ENCODE results near the gene TARP.

TARP gene

GRCh38 chr7:38273286-38273995 is at the start of gene TARP:
TSS of gene TARP (minus strand) at chr7:38273636.
- DNase-seq: no peak

GRCh38 chr7:38323156-38323555 is 49.7 kb upstream of the TARP start:
- no peak for DNase-seq

DNA sequence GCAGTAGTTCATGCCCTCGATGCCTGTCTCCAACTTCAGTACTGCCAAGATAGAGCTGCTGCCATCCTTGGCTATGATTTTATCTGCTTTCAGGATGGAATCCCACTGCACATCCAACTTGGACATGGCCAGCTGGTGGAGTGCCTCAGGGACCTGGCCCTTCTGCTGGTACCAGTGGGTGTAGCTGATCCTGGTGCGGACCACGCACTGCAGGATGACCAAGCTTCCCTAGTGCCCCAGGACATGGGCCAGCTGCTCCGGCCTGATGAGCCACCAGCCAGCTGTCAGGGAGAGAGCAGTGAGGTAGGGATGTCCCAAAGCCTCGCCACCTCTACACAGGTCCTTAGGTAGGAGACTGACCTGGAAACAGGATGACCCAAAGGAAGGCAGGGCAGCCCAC is 49.0 kb upstream of the TARP start:
- no peak for DNase-seq

DNA sequence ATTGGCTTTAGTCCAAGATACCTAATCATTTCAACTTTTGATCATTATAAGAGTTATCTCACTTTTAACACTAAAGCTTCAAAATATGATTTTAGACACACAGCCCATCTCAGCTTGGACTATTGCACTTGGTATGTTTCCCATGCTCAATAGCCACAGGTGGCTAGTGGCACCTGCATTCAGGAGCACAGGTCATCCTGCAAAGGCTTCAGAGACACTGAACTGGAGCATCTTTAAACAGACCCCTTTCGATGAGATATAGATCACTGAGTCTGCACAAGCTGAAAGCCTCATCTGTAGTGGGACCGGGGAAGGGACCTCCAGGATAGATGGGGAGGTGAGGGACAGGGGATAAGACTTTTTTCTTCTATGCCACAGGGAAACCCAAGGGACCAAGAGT is 48.5 kb upstream of the TARP start:
- DNase-seq: no peak

GRCh38 chr7:38321515-38321944 is 48.1 kb upstream of the TARP start:
- DNase-seq: no peak

- DNase-seq: no peak
Measured at GRCh38 chr7:38321050-38321449, 47.6 kb upstream of the TARP start.

DNA sequence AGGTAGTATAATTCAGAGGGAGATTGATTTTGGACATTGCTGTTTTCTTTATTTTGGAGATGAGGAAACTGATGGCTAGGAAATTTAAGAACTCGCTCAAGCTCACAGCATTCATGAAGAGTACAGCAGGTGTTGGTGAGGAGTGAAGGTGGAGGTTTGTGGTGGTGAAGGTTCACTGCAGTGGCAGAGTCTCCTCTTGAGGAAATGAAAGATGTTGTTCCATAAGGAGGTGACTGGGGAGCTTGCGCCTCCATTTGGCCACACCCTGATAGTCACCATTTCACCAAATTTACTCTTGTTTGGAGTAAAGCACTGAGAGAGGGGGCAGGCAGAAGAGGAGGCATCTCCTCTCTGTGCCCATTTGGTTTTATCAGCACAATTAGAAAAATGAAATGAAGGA is 46.4 kb upstream of the TARP start:
- no peak for DNase-seq

DNA sequence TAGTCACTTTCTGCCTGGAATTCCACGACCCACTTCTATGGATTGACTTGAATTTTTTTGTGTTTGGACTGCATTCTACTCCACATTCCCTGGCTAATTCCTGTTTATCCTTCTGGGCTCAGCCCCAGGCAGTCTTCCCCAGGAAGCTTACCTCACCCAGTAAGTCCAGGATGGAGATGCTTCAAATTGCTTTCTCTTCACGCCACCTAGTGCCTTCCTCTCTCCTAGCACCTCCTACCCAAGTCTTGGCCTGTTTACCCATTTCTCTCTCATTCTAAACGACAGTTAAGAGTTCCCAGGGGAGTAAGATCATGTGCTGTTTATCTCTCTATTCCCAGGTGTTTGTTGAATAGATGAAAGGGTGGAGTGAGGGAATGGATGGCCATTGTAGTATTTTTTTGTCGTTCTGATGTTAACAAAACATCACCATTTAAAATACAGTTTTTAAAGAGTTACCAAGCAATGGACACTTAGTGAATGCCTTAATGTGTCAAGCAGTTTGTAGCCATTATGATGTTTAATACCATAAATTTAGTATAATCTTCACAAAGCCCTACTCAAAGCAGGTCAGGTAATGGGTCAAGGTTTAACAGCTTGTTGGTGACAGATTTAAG is 45.5 kb upstream of the TARP start:
- DNase-seq: peak; percentile 45

DNA sequence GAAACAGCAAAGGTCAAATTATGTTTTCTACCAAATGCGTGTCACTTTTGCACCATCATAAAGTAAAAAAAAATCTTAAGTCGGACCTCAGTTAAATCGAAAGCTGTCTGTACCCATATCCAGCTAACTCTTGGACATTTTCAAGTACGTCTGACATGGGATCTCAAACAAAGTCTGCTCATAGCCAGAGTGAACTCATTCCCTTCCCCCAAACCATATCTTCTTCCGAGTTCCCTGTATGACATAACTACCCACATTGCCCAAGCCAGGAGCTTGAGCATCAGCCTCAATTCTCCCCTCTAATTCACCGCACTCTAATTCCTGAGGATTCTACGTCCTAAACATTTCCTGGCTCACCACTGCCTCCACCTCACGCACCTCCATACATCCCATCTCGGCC is 44.8 kb upstream of the TARP start:
- no peak for DNase-seq

DNA sequence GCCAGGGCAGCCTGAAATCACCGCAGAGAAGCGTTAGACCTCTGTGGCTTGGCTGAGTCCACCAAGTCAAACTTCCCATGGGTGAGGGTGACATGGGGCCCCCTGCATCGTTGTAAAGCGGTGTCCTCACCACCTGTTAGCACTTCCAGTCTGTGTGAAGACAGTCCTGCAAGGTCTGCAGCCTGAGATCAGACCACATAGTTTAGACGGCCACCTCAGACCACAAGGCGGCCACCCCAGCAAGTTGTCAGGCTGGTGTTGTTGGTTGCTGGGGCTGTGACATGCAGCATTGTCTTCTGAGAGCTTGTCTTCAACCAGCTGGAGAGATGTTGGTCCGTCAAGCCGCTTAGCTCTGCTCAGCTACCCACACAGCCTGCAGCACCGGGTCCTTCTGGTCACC is 44.1 kb upstream of the TARP start:
- DNase-seq: peak; percentile 77

- no peak for DNase-seq
Measured at GRCh38 chr7:38316733-38317360, 43.4 kb upstream of the TARP start.

- no peak for DNase-seq
Measured at GRCh38 chr7:38315410-38315809, 42.0 kb upstream of the TARP start.

GRCh38 chr7:38312821-38313220 is 39.4 kb upstream of the TARP start:
- no peak for DNase-seq

DNA sequence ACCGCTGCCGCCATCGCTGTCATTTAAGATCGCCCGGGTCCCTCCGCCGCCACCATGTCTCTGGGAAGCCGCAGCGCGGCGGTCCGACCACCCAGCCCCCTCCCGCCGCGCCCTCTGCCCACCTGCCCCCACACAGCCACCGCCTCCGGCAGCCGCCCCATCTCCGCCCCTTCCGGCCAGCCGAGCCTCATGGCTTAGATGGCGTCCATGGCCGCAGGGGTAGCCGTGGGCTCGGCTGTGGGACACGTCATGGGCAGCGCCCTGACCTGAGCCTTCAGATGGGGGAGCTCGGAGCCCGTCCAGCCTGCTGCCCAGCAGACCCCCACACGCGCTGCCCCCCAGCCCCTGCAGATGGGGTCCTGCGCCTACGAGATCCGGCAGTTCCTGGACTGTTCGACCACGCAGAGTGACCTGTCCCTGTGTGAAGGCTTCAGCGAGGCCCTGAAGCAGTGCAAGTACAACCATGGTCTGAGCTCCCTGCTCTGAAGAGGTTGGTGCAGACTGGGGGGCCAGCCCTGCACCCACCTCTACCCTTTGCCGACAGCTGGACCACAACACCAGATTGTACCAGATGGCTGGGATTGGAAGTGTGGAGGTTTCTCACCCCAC is 38.0 kb upstream of the TARP start:
- DNase-seq: no peak

DNA sequence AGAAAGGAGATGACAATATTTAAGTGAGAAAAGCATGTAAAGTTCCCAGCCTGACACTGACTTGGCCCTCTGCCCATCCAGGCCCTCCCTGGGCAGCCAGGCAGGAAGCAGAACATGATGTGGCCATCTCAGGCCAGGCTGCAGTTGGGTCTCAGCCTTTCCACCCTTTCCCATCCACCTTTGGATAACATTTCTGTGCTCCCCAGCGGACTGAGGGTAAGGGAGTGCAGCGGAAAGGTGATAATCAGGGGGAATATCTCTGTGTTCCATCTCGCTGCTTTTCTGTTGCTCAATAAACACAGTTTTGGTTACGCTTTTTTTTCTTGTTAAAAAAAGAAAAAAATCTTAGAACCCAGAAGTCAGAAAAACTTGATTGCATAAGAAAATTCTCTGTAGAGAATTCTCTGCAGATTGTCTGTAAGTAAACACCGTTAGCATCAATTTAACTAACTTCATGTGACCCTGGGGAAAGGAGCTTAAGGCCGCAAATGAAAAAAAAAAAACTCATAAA is 37.2 kb upstream of the TARP start:
- DNase-seq: no peak

DNA sequence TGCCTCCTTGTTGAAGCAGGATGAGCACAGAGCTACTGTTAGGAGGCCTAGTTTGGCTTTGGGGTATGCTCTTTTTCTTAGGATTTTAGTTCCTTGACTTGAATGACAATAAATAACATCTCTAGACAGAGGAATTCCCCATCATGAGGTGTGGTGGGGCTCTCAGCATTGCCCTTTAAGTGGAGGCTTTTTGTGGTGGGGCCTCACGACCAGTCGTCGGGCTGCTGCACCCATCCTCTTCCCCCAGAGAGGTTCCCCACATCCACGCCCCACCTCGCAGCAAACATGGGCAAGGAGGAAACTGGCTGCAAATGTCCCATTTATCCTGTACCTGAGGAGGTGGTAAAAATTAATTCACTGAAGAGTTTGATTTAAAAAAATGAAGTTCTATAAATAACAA is 36.1 kb upstream of the TARP start:
- DNase-seq: no peak

GRCh38 chr7:38308140-38308539 is 34.7 kb upstream of the TARP start:
- DNase-seq: no peak

DNA sequence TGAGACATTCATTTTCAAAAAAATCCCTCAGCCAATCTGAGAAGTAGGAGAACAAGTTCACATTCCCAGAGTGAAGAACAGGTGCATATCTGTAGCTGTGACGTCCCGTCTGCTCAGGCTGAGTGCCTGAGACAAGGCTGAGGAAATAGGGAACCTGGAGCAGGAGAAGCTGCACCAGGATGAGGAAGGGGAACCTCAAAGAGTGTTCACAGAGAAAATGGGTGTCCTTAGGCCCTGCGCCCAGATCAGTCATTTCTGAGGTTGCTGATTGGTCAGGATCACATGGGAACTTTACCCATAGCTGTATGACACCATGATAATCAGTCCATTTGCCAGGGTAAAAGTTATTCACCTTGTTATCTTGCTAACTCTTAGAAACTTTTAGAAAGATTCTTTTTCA is 34.2 kb upstream of the TARP start:
- no peak for DNase-seq

DNA sequence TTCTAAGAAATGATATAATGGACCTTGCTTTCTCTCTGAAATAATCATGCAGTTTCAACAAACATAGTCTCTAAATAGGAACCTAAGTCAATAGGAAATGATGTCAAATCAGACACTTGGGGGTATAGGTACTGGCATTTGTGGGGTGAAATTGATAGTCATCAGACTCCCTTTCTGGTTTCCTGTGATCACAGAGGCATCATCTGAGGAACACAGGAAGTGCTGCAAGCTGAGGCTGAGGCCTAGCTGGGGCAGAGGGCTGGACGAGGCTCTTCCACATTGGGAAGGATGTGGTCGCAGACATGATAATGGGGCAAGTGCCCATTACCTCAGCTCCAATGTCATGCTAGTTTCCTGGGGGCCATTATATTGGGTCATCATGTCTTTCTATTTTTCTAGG is 33.5 kb upstream of the TARP start:
- DNase-seq: peak; percentile 36

GRCh38 chr7:38306171-38306570 is 32.7 kb upstream of the TARP start:
- DNase-seq: no peak

DNA sequence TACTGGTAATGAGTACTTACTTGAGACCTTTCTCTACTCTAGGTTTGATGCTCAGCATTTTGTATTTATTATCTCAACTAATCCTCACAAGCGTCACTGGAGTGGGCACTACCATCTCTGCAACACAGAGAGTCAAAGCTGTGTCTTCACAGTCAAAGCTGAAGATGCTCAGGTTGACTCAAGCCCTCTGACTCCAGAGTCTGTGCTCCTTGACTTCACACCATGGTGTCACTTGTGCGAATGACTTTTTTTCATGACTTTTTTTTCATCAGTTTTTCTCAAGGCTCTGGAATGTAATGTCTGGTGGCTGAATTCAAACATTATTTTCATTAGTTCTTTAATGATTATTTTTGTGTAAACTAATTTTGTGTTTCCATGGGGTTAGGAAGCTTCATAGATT is 30.4 kb upstream of the TARP start:
- DNase-seq: no peak

GRCh38 chr7:38300175-38300574 is 26.7 kb upstream of the TARP start:
- DNase-seq: peak; percentile 39

DNA sequence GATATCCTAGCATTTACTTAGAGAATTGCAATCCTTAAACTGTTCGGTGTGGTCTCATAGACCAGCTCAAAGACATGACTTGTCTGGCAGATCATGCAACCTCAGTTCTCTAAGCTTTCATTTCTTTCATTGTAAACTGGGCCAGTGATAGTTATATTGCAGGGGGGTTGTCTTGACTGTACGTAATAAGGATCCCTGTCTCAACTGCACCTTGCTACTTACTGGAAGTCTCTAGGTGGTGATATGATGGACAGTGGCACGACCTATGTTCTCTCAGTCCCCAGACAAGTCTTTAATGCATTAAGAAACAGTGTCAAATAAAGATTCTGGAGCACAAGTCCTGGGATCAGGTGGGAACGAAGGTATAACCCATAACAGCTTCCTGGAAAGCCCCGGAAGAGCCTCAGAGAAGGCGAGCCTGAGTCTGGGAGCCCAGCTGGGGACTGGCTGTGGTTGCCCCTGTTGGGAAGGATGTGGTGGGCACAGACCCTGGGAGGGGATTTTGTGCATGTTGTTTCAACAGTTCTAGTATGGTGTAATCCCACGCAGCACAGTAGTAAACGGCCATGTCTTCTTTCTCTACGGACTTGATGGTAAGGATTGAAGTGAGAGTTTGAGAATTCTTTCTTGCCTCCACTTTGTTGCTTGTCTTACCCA is 26.0 kb upstream of the TARP start:
- no peak for DNase-seq

Measured in CD4-positive, alpha-beta T cell treated with Interferon gamma for 1 hour (primary cell).